Measurements from ENCODE around the gene TEX2.
A peak's percentile ranks its signal among the peaks of the same experiment; 100 is the strongest.

The TEX2 gene

DNA sequence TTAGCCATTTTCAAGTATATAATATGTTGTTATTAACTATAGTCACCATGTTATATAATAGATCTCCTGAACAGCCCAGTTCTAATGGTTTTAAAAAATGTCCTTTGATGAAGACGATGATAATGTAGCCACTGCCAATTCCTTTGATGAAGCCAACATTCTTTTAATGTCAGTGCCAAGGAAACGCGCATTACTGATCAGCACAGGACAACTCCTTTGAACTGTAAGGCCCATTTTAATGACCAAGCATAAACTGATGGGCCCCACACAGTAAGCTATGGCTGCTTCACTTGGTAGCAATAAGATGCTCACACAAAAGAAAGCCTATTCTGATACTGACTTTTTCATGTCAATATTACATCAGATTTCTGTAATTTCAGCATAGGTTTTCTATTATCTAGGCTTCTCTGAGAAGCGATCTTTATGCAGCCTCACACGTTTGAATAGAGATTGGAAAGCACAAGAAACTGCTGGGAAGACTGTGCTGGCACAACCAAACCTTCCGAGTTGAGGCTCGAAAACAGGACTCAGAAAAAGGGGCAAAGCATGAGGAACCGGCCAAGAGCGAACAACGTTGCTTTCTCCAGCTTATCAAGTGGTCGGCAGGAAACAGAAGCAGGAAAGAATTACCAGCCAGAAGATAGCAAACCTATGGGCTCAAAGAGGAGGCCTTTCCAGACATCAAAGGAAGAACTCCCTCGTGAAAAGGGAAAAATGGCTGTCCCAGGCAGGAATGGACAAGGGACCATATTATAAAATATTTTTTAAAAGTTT is 152.5 kb downstream of the TEX2 start:
- peak; percentile 19 for DNase-seq
- in situ Hi-C loops (cut with MboI; ENCODE audit: low pct_unique_long_range_greater_than_20kb, low sequenced_read_pairs): no loop called here

DNA sequence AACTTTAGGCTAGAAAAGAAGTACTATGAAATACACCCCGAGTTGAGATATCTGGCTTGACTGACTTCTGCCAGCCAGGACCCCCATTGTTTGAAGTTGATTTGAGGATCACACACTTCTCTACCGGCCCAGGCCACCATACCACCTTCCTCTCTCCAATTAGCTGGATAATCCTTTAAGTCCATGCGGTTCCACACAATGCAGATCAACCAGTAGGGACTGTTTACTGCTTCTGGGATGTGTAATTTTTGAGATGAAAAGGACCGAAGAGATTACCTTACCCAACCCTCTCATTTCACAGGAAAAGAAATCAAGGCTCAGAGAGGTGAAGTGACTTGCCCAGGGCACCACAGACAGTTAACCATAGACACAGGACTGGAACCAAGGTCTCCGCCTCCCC is 153.7 kb downstream of the TEX2 start:
- in situ Hi-C loops (cut with MboI; ENCODE audit: low pct_unique_long_range_greater_than_20kb, low sequenced_read_pairs): no loop called here

DNA sequence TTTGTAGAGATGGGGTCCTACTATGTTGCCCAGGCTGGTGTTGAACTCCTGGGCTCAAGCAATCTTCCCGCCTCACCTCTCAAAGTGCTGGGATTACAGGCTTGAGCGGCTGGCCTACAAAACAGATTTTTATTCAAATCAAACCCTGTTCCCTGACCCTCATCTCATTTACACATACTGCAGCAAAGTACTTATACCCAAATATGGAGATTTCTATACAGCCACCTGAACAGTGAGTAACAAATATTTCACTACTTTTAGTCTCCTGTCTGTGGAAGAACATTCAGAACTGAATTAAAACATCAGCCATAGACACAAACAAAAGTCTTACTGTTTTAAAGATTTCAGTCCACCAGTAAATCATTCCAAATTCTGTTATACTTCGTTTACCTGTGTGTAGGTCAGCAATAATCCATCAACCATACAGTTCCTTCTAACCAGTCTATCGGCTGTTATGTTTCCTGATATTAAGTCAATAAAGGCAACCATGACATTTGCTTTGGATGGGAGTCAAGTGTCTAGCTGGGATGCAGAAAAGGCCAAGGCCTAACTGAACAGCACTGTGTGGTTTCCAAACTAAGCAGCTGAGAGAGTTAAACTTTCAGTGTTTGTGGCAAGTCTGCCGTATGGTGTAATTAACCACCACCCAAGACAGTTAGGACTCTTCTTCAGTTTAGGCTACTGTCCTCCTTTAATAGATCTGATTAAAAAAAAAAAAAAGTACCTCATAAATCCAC is 155.4 kb downstream of the TEX2 start:
- in situ Hi-C loops (cut with MboI; ENCODE audit: low pct_unique_long_range_greater_than_20kb, low sequenced_read_pairs): no loop called here
- no peak for DNase-seq

More for the DNA sequence above, 153.7 kb downstream of the TEX2 start:
- DNase-seq: no peak

DNA sequence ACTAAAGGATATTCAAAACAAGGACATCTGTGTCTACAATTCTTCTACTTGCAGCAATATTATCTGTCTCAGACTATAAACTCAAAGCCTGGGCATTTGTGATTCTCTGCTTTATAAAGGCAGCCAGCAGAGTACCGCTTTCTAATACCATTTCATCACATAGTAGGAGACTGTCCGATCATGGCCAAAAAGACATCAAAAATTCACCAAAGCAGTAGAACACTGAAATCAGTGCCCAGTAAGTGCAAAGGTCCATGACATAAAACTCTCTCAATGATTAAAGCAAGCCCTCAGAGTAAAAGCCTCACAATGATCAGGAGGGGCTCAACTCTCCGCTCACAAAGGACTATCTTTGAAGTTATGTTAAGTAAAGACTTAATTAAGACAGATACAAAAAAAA is 156.1 kb downstream of the TEX2 start:
- DNase-seq: no peak

DNA sequence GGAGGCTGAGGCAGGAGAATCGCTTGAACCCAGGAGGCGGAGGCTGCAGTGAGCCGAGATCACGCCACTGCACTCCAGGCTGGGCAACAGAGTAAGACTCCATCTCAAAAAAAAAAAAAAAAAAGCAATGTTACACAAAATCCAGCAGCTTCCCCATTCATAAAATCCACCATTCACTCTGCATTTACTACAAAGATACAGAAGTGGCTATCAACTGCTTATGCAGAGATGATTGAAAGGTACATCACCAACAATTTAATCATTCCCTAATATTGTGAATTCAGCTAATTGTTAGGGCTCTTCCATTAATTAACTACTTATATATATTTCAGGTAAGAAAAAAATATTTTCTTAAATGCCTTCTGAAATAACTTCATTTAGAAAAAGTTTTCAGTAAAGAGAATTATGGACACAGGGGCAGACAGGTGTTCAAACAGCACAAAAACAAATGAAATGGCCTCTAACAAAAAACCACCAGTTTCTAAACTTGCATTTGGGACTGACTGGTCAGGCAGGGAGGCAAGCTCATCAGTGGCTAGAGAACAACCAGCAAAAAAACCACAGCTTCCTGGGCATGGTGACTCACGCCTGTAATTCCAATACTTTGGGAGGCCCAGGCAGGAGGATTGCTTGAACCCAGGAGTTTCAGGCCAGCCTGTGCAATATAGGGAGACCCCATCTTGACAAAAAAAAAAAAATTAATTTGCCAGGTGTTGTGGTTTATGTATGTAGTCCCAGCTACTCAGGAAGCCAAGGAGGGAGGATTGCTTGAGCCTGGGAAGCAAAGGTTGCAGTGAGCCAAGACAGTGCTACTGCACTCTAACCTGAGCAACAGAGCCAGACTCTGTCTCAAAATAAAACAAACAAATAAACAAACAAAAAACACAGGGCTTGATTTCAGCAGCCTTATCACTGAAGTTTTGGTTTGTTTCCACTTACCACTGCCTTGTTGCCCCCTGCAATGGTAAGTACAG is 159.4 kb downstream of the TEX2 start:
- in situ Hi-C loops (cut with MboI; ENCODE audit: low pct_unique_long_range_greater_than_20kb, low sequenced_read_pairs): no loop called here
- DNase-seq: peak; percentile 53

More for the DNA sequence above, 156.1 kb downstream of the TEX2 start:
- in situ Hi-C loops (cut with MboI; ENCODE audit: low pct_unique_long_range_greater_than_20kb, low sequenced_read_pairs): no loop called here

GRCh38 chr17:64102627-64103390 is 160.3 kb downstream of the TEX2 start:
- DNase-seq: no peak
- in situ Hi-C loops (cut with MboI; ENCODE audit: low pct_unique_long_range_greater_than_20kb, low sequenced_read_pairs): no loop called here

DNA sequence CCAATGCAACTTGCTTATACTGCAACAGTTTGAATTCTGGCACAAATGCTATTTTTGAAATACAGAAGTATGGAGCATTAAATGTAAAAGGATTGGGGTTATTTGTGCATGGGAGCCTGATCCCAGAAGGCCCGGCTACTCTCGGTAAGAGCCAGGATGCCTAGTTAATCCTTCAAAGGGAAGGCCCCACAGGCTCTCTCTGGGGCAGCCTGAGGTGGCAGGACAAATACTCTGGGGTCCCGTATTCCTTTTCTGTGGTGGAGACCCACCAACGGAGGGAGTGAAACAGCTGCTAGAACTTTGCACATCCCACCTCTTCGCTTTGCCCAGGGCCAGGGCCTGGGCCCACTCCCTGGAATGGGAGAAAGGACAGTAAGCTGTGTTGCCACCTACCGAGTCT is 163.5 kb downstream of the TEX2 start:
- in situ Hi-C loops (cut with MboI; ENCODE audit: low pct_unique_long_range_greater_than_20kb, low sequenced_read_pairs): no loop called here
- no peak for DNase-seq
